Measurements from ENCODE around the gene ISCA1. TPM values are rescaled to one million over a fixed set of nuclear protein-coding genes. Genes with fewer than 3 reads are reported as not detected.
"Not testable (repeated sequence)": the region's sequence is repeated elsewhere in the genome, so short reads cannot be mapped to it uniquely, and the experiment has no call there.

Gene ISCA1
- total and polyA plus RNA-seq, 4 experiments from 2014 or later, result 34.6 to 83.6 (median 44.7) TPM

GRCh38 chr9:86322973-86323644, 40.8 kb upstream of the ISCA1 start:
- H3K27ac Mint-ChIP-seq, result peak overlapping the region in 3 of 7 donors; percentile 2 to 76 (median 32)
- CTCF ChIA-PET (ENCODE audit: partially characterized antibody), result no interaction called here

GRCh38 chr9:86321373-86321772, 39.0 kb upstream of the ISCA1 start:
- intact Hi-C loops (cut with micrococcal nuclease), result no loop called here
- Mint-ChIP-seq H3K4me1 (peaks cover 0 to 7% (median 6%) of the 10 kb centered on the region in 4 donors), H3K36me3 (peaks cover 55 to 83% of the 10 kb centered on the region in 2 donors), H3K27me3 (no peaks in the 10 kb centered on the region), H3K27ac (peak overlapping the region in 1 of 7 donors; percentile 29), H3K9me3 (no peaks in the 10 kb centered on the region), H3K4me3 (no peak overlapping the region)
- H3K27me3 ChIP-seq (ENCODE audit: insufficient read depth, low read length), result no peaks in the 10 kb centered on the region
- no peak for DNase-seq
- H3K4me3 ChIP-seq (ENCODE audit: low read length in 2 of 2), result no peak overlapping the region
- peaks cover 76% of the 10 kb centered on the region for H3K36me3 ChIP-seq (ENCODE audit: insufficient read depth, low read length)
- H3K4me1 ChIP-seq (ENCODE audit: insufficient read depth, low read length), result no peaks in the 10 kb centered on the region
- no peaks in the 10 kb centered on the region for H3K9me3 ChIP-seq (ENCODE audit: control insufficient read depth in 1 of 2, low read length in 2 of 2)
- POLR2A ChIA-PET (ENCODE audit: partially characterized antibody), result interaction anchor here (0.5 kb wide), 1 partner anchor 19 kb away, joined by 4 read pairs; no protein-coding TSS in a partner anchor
- CTCF ChIA-PET (ENCODE audit: partially characterized antibody), result interaction anchor here (1.1 kb wide), 1 partner anchor 12 kb away, joined by 3 read pairs; no protein-coding TSS in a partner anchor
- no peak overlapping the region for H3K27ac ChIP-seq (ENCODE audit: low read depth, low read length)

More at GRCh38 chr9:86322973-86323644, 40.8 kb upstream of the ISCA1 start:
- Mint-ChIP-seq H3K4me3 (peak overlapping the region in 1 of 8 donors; percentile 17), H3K9me3 (no peaks in the 10 kb centered on the region), H3K27me3 (no peaks in the 10 kb centered on the region), H3K36me3 (peaks cover 63 to 89% of the 10 kb centered on the region in 2 donors), H3K4me1 (peaks cover 0 to 8% (median 6%) of the 10 kb centered on the region in 4 donors)
- H3K9me3 ChIP-seq (ENCODE audit: control insufficient read depth in 1 of 2, low read length in 2 of 2), result no peaks in the 10 kb centered on the region
- no peaks in the 10 kb centered on the region for H3K27me3 ChIP-seq (ENCODE audit: insufficient read depth, low read length)
- H3K27ac ChIP-seq (ENCODE audit: low read depth, low read length), result no peak overlapping the region
- intact Hi-C loops (cut with micrococcal nuclease), result no loop called here
- H3K36me3 ChIP-seq (ENCODE audit: insufficient read depth, low read length), result peaks cover 77% of the 10 kb centered on the region
- DNase-seq, result no peak
- no peaks in the 10 kb centered on the region for H3K4me1 ChIP-seq (ENCODE audit: insufficient read depth, low read length)
- no peak overlapping the region for H3K4me3 ChIP-seq (ENCODE audit: low read length in 2 of 2)
- POLR2A ChIA-PET (ENCODE audit: partially characterized antibody), result no interaction called here

GRCh38 chr9:86318187-86318586, 35.8 kb upstream of the ISCA1 start:
- intact Hi-C loops (cut with micrococcal nuclease), result no loop called here
- H3K36me3 Mint-ChIP-seq, result peaks cover 59 to 83% of the 10 kb centered on the region in 2 donors
- Histone ChIP-seq H3K27me3 (ENCODE audit: insufficient read depth, low read length) (no peaks in the 10 kb centered on the region), H3K27ac (ENCODE audit: low read depth, low read length) (no peak overlapping the region), H3K4me3 (ENCODE audit: low read length in 2 of 2) (no peak overlapping the region), H3K36me3 (ENCODE audit: insufficient read depth, low read length) (peaks cover 74% of the 10 kb centered on the region), H3K4me1 (ENCODE audit: insufficient read depth, low read length) (no peaks in the 10 kb centered on the region), H3K9me3 (ENCODE audit: control insufficient read depth in 1 of 2, low read length in 2 of 2) (no peaks in the 10 kb centered on the region)
- no peaks in the 10 kb centered on the region for H3K27me3 Mint-ChIP-seq
- no peak for DNase-seq
- no peak overlapping the region for H3K4me3 Mint-ChIP-seq
- H3K27ac Mint-ChIP-seq, result peak overlapping the region in 1 of 7 donors; percentile 75
- H3K9me3 Mint-ChIP-seq, result no peaks in the 10 kb centered on the region
- H3K4me1 Mint-ChIP-seq, result peaks cover 0 to 12% (median 7%) of the 10 kb centered on the region in 4 donors
- CTCF ChIA-PET (ENCODE audit: partially characterized antibody), result no interaction called here
- POLR2A ChIA-PET (ENCODE audit: partially characterized antibody), result no interaction called here

- no peak overlapping the region for H3K27ac ChIP-seq (ENCODE audit: low read depth, low read length)
- no peak overlapping the region for H3K4me3 ChIP-seq (ENCODE audit: low read length in 2 of 2)
- peak overlapping the region in 3 of 7 donors; percentile 37 to 77 (median 72) for H3K27ac Mint-ChIP-seq
- H3K36me3 Mint-ChIP-seq, result peaks cover 49 to 76% of the 10 kb centered on the region in 2 donors
- peaks cover 0 to 10% (median 5%) of the 10 kb centered on the region in 4 donors for H3K4me1 Mint-ChIP-seq
- DNase-seq, result no peak
- H3K9me3 ChIP-seq (ENCODE audit: control insufficient read depth in 1 of 2, low read length in 2 of 2), result no peaks in the 10 kb centered on the region
- H3K27me3 ChIP-seq (ENCODE audit: insufficient read depth, low read length), result no peaks in the 10 kb centered on the region
- peaks cover 0 to 3% (median 0%) of the 10 kb centered on the region in 8 donors for H3K9me3 Mint-ChIP-seq
- no peak overlapping the region for H3K4me3 Mint-ChIP-seq
- H3K4me1 ChIP-seq (ENCODE audit: insufficient read depth, low read length), result no peaks in the 10 kb centered on the region
- ChIA-PET CTCF (ENCODE audit: partially characterized antibody) (no interaction called here), POLR2A (ENCODE audit: partially characterized antibody) (no interaction called here)
- intact Hi-C loops (cut with micrococcal nuclease), result no loop called here
- peaks cover 66% of the 10 kb centered on the region for H3K36me3 ChIP-seq (ENCODE audit: insufficient read depth, low read length)
- H3K27me3 Mint-ChIP-seq, result no peaks in the 10 kb centered on the region
These were observed 32.7 kb upstream of the ISCA1 start for GRCh38 chr9:86315078-86315477.

GRCh38 chr9:86312959-86313358, 30.6 kb upstream of the ISCA1 start:
- H3K4me3 ChIP-seq (ENCODE audit: low read length in 2 of 2); DNase-seq; H3K4me1 ChIP-seq (ENCODE audit: insufficient read depth, low read length); intact Hi-C loops (cut with micrococcal nuclease); H3K9me3 Mint-ChIP-seq; H3K27me3 Mint-ChIP-seq; POLR2A ChIA-PET (ENCODE audit: partially characterized antibody); H3K27ac ChIP-seq (ENCODE audit: low read depth, low read length); H3K4me3 Mint-ChIP-seq; H3K27me3 ChIP-seq (ENCODE audit: insufficient read depth, low read length); H3K4me1 Mint-ChIP-seq; H3K9me3 ChIP-seq (ENCODE audit: control insufficient read depth in 1 of 2, low read length in 2 of 2); CTCF ChIA-PET (ENCODE audit: partially characterized antibody): not testable (repeated sequence)
- Mint-ChIP-seq H3K36me3 (peaks cover 60 to 77% of the 10 kb centered on the region in 2 donors), H3K27ac (peak overlapping the region in 5 of 7 donors; percentile 34 to 88 (median 67))
- peaks cover 66% of the 10 kb centered on the region for H3K36me3 ChIP-seq (ENCODE audit: insufficient read depth, low read length)

GRCh38 chr9:86308687-86309086, 26.3 kb upstream of the ISCA1 start:
- Histone ChIP-seq H3K9me3 (ENCODE audit: control insufficient read depth in 1 of 2, low read length in 2 of 2) (no peaks in the 10 kb centered on the region), H3K27ac (ENCODE audit: low read depth, low read length) (no peak overlapping the region), H3K36me3 (ENCODE audit: insufficient read depth, low read length) (peaks cover 49% of the 10 kb centered on the region), H3K27me3 (ENCODE audit: insufficient read depth, low read length) (no peaks in the 10 kb centered on the region), H3K4me1 (ENCODE audit: insufficient read depth, low read length) (peaks cover 12% of the 10 kb centered on the region), H3K4me3 (ENCODE audit: low read length in 2 of 2) (no peak overlapping the region)
- no peak for DNase-seq
- Mint-ChIP-seq H3K36me3 (peaks cover 61 to 77% of the 10 kb centered on the region in 2 donors), H3K4me3 (no peak overlapping the region), H3K9me3 (peaks cover 0 to 3% (median 0%) of the 10 kb centered on the region in 8 donors), H3K27me3 (no peaks in the 10 kb centered on the region), H3K27ac (no peak overlapping the region), H3K4me1 (peaks cover 8 to 26% (median 9%) of the 10 kb centered on the region in 4 donors)
- intact Hi-C loops (cut with micrococcal nuclease), result no loop called here
- ChIA-PET CTCF (ENCODE audit: partially characterized antibody) (no interaction called here), POLR2A (ENCODE audit: partially characterized antibody) (interaction anchor here (0.7 kb wide), 1 partner anchor 30 kb away, joined by 3 read pairs; no protein-coding TSS in a partner anchor)

- peaks cover 16% of the 10 kb centered on the region for H3K4me1 ChIP-seq (ENCODE audit: insufficient read depth, low read length)
- H3K36me3 Mint-ChIP-seq, result peaks cover 63 to 76% of the 10 kb centered on the region in 2 donors
- no peaks in the 10 kb centered on the region for H3K27me3 ChIP-seq (ENCODE audit: insufficient read depth, low read length)
- no peak for DNase-seq
- peak overlapping the region; percentile 17 to 94 (median 78) for H3K27ac Mint-ChIP-seq
- peaks cover 56% of the 10 kb centered on the region for H3K36me3 ChIP-seq (ENCODE audit: insufficient read depth, low read length)
- H3K27ac ChIP-seq (ENCODE audit: low read depth, low read length), result no peak overlapping the region
- no peaks in the 10 kb centered on the region for H3K27me3 Mint-ChIP-seq
- no peaks in the 10 kb centered on the region for H3K9me3 Mint-ChIP-seq
- H3K4me1 Mint-ChIP-seq, result peaks cover 21 to 34% (median 23%) of the 10 kb centered on the region in 4 donors
- H3K9me3 ChIP-seq (ENCODE audit: control insufficient read depth in 1 of 2, low read length in 2 of 2), result no peaks in the 10 kb centered on the region
- intact Hi-C loops (cut with micrococcal nuclease), result no loop called here
- no peak overlapping the region for H3K4me3 ChIP-seq (ENCODE audit: low read length in 2 of 2)
- POLR2A ChIA-PET (ENCODE audit: partially characterized antibody), result interaction anchor here (2.1 kb wide), 1 partner anchor 22 kb away, joined by 11 read pairs; the partner anchor contains the start of gene ISCA1
- CTCF ChIA-PET (ENCODE audit: partially characterized antibody), result no interaction called here
- no peak overlapping the region for H3K4me3 Mint-ChIP-seq
These were observed 21.9 kb upstream of the ISCA1 start for GRCh38 chr9:86304236-86304730.
